ENCODE measurements around the gene HERC2.
"Not testable (repeated sequence)": the region's sequence is repeated elsewhere in the genome, so short reads cannot be mapped to it uniquely, and the experiment has no call there.

HERC2 gene

GRCh38 chr15:28164876-28165275 is 157.1 kb downstream of the HERC2 start:
- H3K27ac ChIP-seq, result no peak overlapping the region
- TF ChIP-seq ZFX (IDR thresholded peaks at IDR 0.05; ENCODE audit: borderline replicate concordance), result no peak
- no peak for TF ChIP-seq CTCF (IDR thresholded peaks at IDR 0.05)

- H3K27ac ChIP-seq, result no peak overlapping the region
- TF ChIP-seq ZFX (IDR thresholded peaks at IDR 0.05; ENCODE audit: borderline replicate concordance), result no peak
- TF ChIP-seq CTCF (IDR thresholded peaks at IDR 0.05), result no peak
Measured at GRCh38 chr15:28154283-28154682, 167.7 kb downstream of the HERC2 start.

- TF ChIP-seq CTCF (IDR thresholded peaks at IDR 0.05) (no peak), ZFX (IDR thresholded peaks at IDR 0.05; ENCODE audit: borderline replicate concordance) (no peak)
- H3K27ac ChIP-seq, result no peak overlapping the region
Measured at GRCh38 chr15:28153492-28154119, 168.4 kb downstream of the HERC2 start.

- H3K27ac ChIP-seq, result peak overlapping the region; percentile 47
Measured at GRCh38 chr15:28152538-28152923, 169.4 kb downstream of the HERC2 start.

GRCh38 chr15:28151864-28152537 is 170.0 kb downstream of the HERC2 start:
- H3K27ac ChIP-seq, result peak overlapping the region; percentile 47

GRCh38 chr15:28147801-28148200 is 174.2 kb downstream of the HERC2 start:
- no peak overlapping the region for H3K27ac ChIP-seq
- TF ChIP-seq CTCF (IDR thresholded peaks at IDR 0.05), result no peak
- TF ChIP-seq ZFX (IDR thresholded peaks at IDR 0.05; ENCODE audit: borderline replicate concordance), result no peak

GRCh38 chr15:28145419-28145818 is 176.6 kb downstream of the HERC2 start:
- H3K27ac ChIP-seq, result not testable (repeated sequence)

GRCh38 chr15:28140062-28140461 is 181.9 kb downstream of the HERC2 start:
- TF ChIP-seq CTCF (IDR thresholded peaks at IDR 0.05) (no peak), ZFX (IDR thresholded peaks at IDR 0.05; ENCODE audit: borderline replicate concordance) (no peak)
- H3K27ac ChIP-seq, result no peak overlapping the region

GRCh38 chr15:28137408-28138039 is 184.5 kb downstream of the HERC2 start:
- not testable (repeated sequence) for H3K27ac ChIP-seq

- H3K27ac ChIP-seq, result not testable (repeated sequence)
Measured at GRCh38 chr15:28136236-28136904, 185.6 kb downstream of the HERC2 start.
